Osteoblast (primary cell): ENCODE measurements around the gene C22orf31. TPM values are rescaled to one million over a fixed set of nuclear protein-coding genes. Genes with fewer than 3 reads are reported as not detected.

Source experiments
- DNase-seq: peaks from one replicate; pipeline ENCODE4 v3.0.0; 2011; ENCODE audit warnings: low spot score, mixed read lengths; ENCODE audit not compliant: insufficient read length; ENCODE audit errors: missing footprints
- H2AFZ ChIP-seq: 2 replicates; pipeline ENCODE4 v1.6.0; 2011; ENCODE audit warnings: mild to moderate bottlenecking, low read length
- H3K27ac ChIP-seq: 2 replicates; pipeline ENCODE4 v1.5.1; 2011; ENCODE audit warnings: mild to moderate bottlenecking, low read depth, low read length, moderate library complexity
- H3K27me3 ChIP-seq: 2 replicates; pipeline ENCODE4 v1.6.0; 2012; ENCODE audit warnings: mild to moderate bottlenecking, control low read depth, inconsistent platforms, low read length, moderate library complexity; ENCODE audit not compliant: insufficient read depth
- H3K36me3 ChIP-seq: 2 replicates; pipeline ENCODE4 v1.5.1; 2011; ENCODE audit warnings: mild to moderate bottlenecking, low read length, control low read depth, moderate library complexity; ENCODE audit not compliant: insufficient read depth
- H3K4me1 ChIP-seq: 2 replicates; pipeline ENCODE4 v1.5.1; 2011; ENCODE audit warnings: mild to moderate bottlenecking, low read length, control low read depth, moderate library complexity; ENCODE audit not compliant: insufficient read depth
- H3K4me2 ChIP-seq: 2 replicates; pipeline ENCODE4 v1.6.0; 2011; ENCODE audit warnings: mild to moderate bottlenecking, low read length; ENCODE audit not compliant: insufficient read depth
- H3K4me3 ChIP-seq: fragments of 200-600 bp; sonication (generic); 3 replicates; pipeline ENCODE4 v1.5.1; 2012; ENCODE audit warnings: mild to moderate bottlenecking, low read length, inconsistent platforms; ENCODE audit not compliant: insufficient read depth
- H3K79me2 ChIP-seq: 2 replicates; pipeline ENCODE4 v1.6.0; 2012; ENCODE audit warnings: mild to moderate bottlenecking, low read length, control low read depth, inconsistent platforms; ENCODE audit not compliant: insufficient read depth
- H3K9me3 ChIP-seq: 2 replicates; pipeline ENCODE4 v1.5.1; 2011; ENCODE audit warnings: low read depth, low read length, control low read depth
- H4K20me1 ChIP-seq: 2 replicates; pipeline ENCODE4 v1.6.0; 2012; ENCODE audit warnings: mild to moderate bottlenecking, low read length, control low read depth; ENCODE audit not compliant: insufficient read depth
- total RNA-seq: library from RNA; depleted of rRNA; stranded (reverse); fragments of >200 nt; gene quantifications from 2 replicates; pipeline ENCODE4 v1.2.3, GENCODE V29; 2012
- TF ChIP-seq, protein P1 (sequence below): IDR thresholded peaks from 2 replicates; pipeline ENCODE4 v1.5.1; 2011; ENCODE audit warnings: mild to moderate bottlenecking, low read depth, low read length, moderate library complexity; ENCODE audit errors: extremely low read depth

C22orf31 gene
- total RNA-seq, 1 donor, result not detected

DNA sequence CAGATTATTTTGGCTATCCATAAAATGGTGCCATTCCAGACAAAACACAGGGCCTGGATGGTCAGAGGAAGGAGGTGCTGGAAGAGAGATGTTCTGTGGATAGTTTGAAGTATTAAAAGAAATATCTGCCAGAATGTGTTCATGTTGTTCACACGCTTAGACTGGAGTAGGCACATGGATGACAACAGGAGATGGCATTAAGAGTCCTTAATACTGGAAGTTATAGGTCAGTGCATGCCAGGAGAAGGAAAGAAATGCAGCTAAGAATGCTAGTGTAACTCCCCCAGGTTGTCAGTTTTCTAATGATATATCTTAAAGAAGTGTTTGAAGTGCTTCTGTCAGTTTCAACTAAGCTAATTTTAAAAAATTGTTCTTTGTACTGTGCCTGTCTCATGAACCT is 31.4 kb upstream of the C22orf31 start:
- TF ChIP-seq, protein P1, sequence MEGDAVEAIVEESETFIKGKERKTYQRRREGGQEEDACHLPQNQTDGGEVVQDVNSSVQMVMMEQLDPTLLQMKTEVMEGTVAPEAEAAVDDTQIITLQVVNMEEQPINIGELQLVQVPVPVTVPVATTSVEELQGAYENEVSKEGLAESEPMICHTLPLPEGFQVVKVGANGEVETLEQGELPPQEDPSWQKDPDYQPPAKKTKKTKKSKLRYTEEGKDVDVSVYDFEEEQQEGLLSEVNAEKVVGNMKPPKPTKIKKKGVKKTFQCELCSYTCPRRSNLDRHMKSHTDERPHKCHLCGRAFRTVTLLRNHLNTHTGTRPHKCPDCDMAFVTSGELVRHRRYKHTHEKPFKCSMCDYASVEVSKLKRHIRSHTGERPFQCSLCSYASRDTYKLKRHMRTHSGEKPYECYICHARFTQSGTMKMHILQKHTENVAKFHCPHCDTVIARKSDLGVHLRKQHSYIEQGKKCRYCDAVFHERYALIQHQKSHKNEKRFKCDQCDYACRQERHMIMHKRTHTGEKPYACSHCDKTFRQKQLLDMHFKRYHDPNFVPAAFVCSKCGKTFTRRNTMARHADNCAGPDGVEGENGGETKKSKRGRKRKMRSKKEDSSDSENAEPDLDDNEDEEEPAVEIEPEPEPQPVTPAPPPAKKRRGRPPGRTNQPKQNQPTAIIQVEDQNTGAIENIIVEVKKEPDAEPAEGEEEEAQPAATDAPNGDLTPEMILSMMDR, result no peak
- Histone ChIP-seq H3K36me3 (no peaks in the 10 kb centered on the region), H3K27ac (no peak overlapping the region), H3K79me2 (no peaks in the 10 kb centered on the region), H3K27me3 (no peaks in the 10 kb centered on the region), H2AFZ (no peak overlapping the region), H3K4me2 (no peak overlapping the region), H3K9me3 (no peaks in the 10 kb centered on the region), H4K20me1 (no peaks in the 10 kb centered on the region), H3K4me3 (no peak overlapping the region), H3K4me1 (peaks cover 15% of the 10 kb centered on the region)
- no peak for DNase-seq

DNA sequence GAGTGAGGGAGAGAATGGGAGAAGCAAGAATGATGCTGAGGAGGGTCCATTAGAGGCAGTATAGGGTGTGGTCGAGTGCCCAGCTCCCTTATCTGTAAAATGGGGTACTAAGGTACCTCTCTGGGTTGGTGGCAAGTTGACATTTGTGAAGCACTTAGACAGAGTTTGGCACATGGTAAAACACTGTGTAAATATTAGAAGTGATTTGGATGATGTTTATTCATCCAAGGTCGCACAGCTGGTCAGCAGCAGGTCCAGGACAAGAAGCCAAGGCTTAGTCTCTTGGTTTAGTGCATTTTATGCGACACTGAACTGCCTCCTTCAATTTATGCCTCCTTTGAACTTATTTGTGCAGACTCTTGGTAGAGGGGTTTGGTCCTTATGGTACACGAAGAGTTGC is 30.6 kb upstream of the C22orf31 start:
- TF ChIP-seq, protein P1, result no peak
- Histone ChIP-seq H2AFZ (no peak overlapping the region), H4K20me1 (no peaks in the 10 kb centered on the region), H3K4me1 (peaks cover 15% of the 10 kb centered on the region), H3K36me3 (no peaks in the 10 kb centered on the region), H3K4me2 (no peak overlapping the region), H3K27ac (no peak overlapping the region), H3K79me2 (no peaks in the 10 kb centered on the region), H3K9me3 (no peaks in the 10 kb centered on the region), H3K4me3 (no peak overlapping the region), H3K27me3 (no peaks in the 10 kb centered on the region)
- DNase-seq, result no peak

DNA sequence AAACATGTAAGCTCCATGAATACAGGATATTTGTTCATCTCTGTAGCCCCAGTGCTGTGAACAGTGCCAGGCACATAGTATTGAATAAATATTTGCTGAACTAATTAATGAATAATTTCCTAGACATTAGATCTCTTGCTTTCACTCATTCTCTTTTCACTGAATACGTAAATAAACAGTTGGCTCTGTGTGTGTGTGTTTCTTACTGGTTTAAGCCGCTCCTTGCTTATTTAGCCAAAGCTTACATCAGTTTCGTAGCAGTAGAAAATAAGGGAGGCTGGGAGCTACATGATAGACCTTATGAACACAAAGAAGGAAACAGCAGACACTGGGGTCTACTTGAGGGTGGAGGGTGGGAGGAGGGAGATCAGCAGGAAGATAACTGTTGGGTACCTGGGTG is 28.4 kb upstream of the C22orf31 start:
- Histone ChIP-seq H3K27me3 (no peaks in the 10 kb centered on the region), H4K20me1 (no peaks in the 10 kb centered on the region), H3K79me2 (no peaks in the 10 kb centered on the region), H2AFZ (no peak overlapping the region), H3K4me1 (peaks cover 15% of the 10 kb centered on the region), H3K36me3 (no peaks in the 10 kb centered on the region), H3K27ac (no peak overlapping the region), H3K4me2 (no peak overlapping the region), H3K9me3 (no peaks in the 10 kb centered on the region), H3K4me3 (no peak overlapping the region)
- no peak for DNase-seq
- TF ChIP-seq, protein P1, result no peak

DNA sequence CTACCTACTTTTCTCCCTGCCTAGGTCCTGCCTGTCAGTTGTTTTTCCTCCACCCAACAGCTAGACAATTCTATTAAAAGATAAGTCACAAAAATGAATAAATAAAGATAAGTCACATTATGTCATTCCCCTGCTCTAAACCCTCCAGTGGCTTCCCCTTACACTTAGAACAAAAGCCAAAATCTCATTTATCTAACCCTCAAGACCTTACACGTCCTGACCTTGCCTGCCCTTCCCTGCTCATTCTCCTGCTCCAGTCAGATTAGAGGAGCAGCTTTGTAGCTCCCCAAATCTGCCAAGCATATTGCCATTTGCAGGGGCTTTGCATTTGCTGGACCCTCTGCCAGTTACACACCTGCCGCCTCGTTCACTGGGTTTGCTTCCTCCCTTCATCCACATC is 27.9 kb upstream of the C22orf31 start:
- TF ChIP-seq, protein P1, result no peak
- no peaks in the 10 kb centered on the region for H4K20me1 ChIP-seq

More for the DNA sequence above, 27.9 kb upstream of the C22orf31 start:
- H3K27me3 ChIP-seq, result no peaks in the 10 kb centered on the region
- no peak overlapping the region for H2AFZ ChIP-seq
- H3K36me3 ChIP-seq, result no peaks in the 10 kb centered on the region
- H3K4me2 ChIP-seq, result no peak overlapping the region
- no peak overlapping the region for H3K27ac ChIP-seq
- H3K4me3 ChIP-seq, result no peak overlapping the region
- no peaks in the 10 kb centered on the region for H3K79me2 ChIP-seq
- peaks cover 15% of the 10 kb centered on the region for H3K4me1 ChIP-seq
- DNase-seq, result no peak
- H3K9me3 ChIP-seq, result no peaks in the 10 kb centered on the region
